NCI-H2081 (cell line): Measurements from ENCODE around the gene L2HGDH.
"Not testable (repeated sequence)": the region's sequence is repeated elsewhere in the genome, so short reads cannot be mapped to it uniquely, and the experiment has no call there.

Experiments
- DNase-seq, 2 experiments: peaks; one replicate each; lab custom pipeline; 2025; lab: John Stamatoyannopoulos, UW

Gene L2HGDH

DNA sequence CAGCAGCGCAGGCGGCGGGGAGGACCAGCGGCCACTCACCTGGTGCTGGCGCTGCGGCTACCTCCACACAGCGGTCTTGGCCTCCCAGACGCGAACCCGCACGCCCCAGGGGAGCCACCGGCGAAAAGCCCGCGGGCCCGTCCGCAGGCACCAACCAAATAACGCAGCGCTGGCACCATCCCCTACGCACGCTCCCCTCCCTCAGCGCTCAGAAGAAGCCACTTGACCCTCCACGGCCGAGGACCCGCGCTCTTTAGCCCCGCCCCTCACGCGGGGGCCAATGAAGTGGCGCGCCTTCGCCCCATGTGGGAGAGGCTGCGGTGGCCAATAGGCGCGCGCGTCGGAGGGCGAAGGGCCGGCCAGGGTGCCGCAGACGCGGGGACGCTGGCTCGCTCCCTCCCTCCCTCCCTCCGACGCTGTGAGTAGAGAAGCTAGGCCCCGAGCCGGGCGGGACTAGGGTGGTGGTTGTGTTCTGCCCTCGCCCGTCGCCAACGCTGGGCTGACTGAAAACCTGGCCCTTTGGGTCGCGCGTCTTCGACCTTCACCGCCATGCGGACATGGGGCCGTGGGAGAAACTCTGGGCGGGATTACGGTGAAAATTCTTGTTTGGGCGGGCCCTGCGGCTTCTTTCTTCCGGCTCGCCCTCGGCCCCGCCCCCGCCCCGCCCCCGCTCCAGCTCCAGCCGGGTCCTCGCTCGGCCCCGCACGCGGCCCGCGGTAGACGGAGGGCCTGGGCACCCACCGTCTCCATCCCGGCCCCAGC lies at the start of gene L2HGDH, which contains the start of gene DMAC2L:
TSS of gene L2HGDH (minus strand) at position 258 of the 762 bp plus-strand sequence. CDS start at position 179, 79 bp downstream.
TSS of gene DMAC2L (plus strand) at position 353 of the 762 bp plus-strand sequence. CDS start 9,164 bp downstream, outside the sequence.
- DNase-seq = peak; percentile 96

GRCh38 chr14:50360851-50361250 lies 48.8 kb upstream of the L2HGDH start:
- no peak for DNase-seq

- DNase-seq = no peak
Observed at GRCh38 chr14:50360093-50360492, 48.1 kb upstream of the L2HGDH start.

DNA sequence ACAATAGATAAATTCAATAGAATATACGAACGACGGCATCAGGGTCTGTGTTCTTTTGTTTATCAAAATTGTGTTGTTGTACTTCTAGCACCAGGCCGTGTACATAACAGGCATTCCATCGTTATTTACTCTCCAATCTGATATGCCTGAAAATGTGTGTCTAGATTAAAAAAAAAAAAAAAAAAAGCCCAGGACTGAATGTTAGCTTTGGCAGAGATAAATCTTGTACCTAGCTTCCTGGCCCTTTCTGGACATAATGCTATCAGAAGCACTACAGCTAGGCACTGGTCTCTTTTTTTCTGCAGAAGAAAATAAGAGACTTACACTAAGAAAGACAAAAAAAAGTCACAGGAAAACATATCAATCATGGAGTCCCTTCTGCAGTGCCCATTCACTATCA lies 47.6 kb upstream of the L2HGDH start:
- no peak for DNase-seq

- no peak for DNase-seq
Observed at GRCh38 chr14:50357753-50358395, 45.8 kb upstream of the L2HGDH start.

DNA sequence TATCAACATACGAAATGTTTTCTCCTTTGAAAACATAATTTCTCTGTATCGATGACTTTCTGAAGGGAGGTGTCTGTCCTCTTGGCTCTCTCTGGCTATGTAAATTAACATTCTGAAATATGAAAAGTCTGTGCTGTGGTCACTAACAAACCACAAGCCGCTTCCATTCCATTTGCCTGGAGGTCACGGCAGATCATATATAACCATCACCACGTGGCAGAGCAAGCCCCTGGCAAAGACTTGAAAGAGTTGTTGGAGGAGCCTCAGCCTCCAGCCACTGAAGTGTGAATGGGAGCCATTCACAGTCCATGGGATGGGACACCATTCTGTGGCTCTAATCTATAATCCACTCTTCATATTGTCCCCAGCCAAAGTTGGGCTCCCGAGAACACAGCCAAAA lies 45.1 kb upstream of the L2HGDH start:
- no peak for DNase-seq

GRCh38 chr14:50356283-50356682 lies 44.3 kb upstream of the L2HGDH start:
- not testable (repeated sequence) for DNase-seq

DNA sequence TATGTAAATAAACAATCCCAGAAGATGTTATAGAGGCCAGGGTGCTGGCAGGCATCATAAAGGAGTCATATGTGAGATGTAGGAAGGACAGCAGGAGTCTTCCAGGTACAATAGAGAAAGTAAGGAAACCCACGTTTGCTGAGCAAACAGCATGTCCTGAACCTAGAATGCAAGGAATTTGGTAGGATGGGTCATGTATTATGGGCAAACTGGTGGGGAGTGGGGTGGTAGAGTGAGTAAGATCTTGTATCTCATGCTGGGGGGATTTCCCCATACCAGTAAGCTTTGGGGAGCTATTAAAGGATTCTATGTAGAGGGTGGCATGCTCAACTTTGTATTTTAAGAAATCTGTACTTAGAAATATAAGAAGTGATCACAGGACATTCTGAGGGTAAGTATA lies 43.7 kb upstream of the L2HGDH start:
- no peak for DNase-seq

- no peak for DNase-seq
Observed at GRCh38 chr14:50354527-50354926, 42.5 kb upstream of the L2HGDH start.

GRCh38 chr14:50353126-50353525 lies 41.1 kb upstream of the L2HGDH start:
- no peak for DNase-seq

DNA sequence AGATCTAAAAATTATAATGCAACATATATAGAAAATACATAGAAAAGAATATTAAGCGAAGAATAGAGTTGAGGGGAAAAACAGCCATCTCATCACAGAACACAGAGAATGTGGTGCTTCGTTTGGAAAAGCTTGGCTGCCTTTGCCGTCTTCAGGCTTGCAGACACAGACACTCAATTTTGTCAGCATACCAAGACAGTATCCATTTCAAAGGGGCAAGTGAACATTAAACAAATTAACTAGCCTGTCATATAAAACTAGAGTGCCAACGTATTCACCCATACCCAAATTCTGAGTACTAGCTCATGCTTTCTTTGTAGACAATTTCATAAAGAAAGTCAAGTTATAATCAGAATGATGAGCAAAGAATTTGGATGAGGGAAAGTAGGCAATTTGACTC lies 40.6 kb upstream of the L2HGDH start:
- DNase-seq = no peak

- DNase-seq = no peak
Observed at GRCh38 chr14:50350975-50351374, 38.9 kb upstream of the L2HGDH start.

DNA sequence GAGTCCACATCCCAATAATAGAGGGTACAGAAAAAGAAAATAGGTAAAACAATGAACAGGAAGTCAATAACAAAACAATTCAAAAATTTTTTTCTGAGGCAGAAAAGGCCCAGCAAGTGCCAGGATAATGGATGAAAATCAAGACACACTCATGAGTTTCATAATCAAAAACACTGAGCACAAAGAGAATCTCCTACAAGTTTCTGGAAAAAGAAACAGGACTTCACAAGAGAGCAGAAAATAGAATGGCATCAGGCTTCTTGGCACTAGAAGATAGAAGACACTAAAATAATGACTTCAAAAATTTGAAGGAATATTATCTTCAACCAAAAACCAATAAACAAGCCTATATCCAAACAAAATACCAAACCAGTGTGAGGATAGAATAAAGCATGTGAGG lies 36.9 kb upstream of the L2HGDH start:
- no peak for DNase-seq

- no peak for DNase-seq
Observed at GRCh38 chr14:50347521-50347920, 35.5 kb upstream of the L2HGDH start.

DNA sequence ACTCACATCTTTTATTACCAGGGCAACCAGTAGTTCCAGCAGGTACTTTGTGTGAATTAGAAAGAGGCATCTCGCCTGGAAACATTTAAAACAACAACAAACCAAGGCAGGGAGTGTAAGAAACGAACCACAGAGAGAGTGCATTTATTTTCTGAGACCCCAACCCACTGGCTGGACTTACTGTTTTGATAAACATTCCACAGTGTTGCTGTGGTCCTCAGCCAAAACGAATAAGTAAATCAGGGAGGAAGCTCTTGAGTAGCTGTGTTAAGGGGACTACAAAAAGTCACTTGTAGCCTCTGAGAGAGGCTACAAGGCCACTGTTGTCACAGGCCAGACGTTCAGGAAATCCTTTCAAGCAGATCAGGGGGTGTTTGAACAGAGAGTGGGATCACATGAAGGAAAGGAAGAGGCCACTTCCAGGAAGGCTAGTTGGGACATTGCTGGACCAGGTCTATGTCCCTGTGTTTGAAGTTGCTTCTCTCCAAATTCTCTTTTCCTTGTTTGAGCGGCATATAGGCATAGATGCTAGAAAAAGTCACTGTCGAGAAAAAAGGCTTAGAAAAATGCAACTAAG lies 33.9 kb upstream of the L2HGDH start:
- no peak for DNase-seq

DNA sequence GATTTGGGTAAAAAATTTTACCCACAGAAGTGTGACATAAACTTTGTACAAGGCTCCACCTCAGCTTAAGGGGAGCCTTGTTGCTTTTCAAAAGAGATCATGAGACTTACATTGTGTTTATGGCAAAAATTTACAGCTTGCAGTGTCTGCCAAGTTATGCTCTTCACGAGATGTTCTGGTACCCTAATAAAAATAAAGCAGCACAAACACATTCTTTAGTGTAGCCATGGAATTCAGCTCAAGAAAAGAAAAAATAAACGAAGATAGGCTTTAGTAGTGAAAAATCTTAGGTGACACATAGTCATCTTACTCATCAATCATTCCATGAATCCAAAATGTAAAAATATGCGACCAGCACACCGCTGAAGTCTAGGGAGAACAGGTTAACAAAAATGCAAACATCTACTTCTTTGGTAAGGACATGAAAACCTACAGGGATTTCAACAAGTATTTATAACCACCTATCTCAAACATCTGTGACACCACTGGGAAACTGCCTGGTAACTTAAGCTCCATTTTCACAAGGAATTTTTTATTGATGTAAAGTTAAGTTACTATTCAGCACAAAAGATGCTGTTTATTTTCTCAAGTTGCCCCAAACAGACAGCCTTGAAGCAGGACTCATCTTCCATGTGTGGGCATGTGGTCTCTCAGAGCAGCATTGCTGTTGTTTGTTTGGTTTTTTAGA lies 33.0 kb upstream of the L2HGDH start:
- no peak for DNase-seq

- DNase-seq = no peak
Observed at GRCh38 chr14:50344116-50344775, 32.2 kb upstream of the L2HGDH start.

DNA sequence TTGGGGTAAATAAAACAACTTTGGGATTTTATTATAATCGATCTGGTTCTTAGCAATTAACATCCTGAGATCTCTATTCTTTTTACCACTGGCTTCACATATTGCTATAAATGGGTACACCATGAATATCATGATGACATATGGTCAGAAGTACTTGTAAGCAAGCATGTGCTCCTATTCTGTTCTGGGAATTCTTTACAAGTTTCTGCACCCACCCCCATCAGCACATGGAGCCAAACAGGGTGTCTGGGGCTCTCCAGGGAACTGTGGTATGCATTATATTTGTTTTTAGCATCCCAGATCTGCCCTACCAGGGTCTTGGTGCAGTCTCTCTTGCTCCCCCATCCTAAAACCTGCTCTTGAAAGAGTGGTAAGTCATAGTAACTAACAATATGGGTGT lies 31.4 kb upstream of the L2HGDH start:
- no peak for DNase-seq

GRCh38 chr14:50342221-50343078 lies 30.4 kb upstream of the L2HGDH start:
- peak; percentile 47 to 77 for DNase-seq

DNA sequence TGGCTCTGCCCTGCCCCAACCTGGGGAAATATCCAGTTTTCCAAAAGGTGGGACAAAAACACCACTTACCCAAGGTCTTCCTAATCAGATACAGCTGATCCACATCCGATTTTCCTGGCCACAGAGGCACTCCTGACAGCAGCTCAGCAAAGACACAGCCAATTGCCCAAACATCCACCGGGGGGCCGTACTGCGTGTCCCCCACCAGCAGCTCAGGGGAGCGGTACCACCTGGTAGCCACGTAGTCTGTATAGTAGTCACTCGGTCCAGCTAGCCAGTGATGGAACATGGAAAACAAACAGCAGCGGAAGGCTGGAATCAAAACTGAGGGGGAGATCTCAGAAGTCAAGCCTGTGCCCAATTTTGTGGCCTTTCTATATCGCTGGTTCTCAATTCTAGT lies 28.9 kb upstream of the L2HGDH start:
- no peak for DNase-seq

DNA sequence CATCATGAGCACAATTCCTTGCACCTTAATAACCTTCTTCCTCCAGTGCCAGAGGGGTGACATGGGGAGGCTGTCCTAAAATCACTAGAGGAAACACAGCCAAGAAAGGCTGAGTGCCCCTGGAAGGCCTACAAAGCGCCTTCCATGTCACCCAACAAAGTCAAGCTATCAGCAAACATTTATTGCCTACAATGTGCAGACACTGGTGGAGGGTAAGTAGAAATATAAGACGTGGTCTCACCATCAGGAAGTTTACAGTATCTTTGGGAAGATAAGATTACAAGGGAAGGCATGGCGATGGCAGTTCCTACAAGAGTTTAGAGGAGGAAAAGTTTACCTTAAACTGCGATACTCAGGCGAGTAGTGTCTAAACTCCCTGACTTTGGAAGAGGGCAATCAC lies 28.0 kb upstream of the L2HGDH start:
- no peak for DNase-seq
